ENCODE data around the gene RPS27A. TPM values are rescaled to one million over a fixed set of nuclear protein-coding genes. Genes with fewer than 3 reads are reported as not detected.
A peak's percentile ranks its signal among the peaks of the same experiment; 100 is the strongest.
"Not testable (repeated sequence)": the region's sequence is repeated elsewhere in the genome, so short reads cannot be mapped to it uniquely, and the experiment has no call there.

Gene RPS27A
- total RNA-seq, 2 donors from 2014 or later: 1,123 to 1,275 TPM

DNA sequence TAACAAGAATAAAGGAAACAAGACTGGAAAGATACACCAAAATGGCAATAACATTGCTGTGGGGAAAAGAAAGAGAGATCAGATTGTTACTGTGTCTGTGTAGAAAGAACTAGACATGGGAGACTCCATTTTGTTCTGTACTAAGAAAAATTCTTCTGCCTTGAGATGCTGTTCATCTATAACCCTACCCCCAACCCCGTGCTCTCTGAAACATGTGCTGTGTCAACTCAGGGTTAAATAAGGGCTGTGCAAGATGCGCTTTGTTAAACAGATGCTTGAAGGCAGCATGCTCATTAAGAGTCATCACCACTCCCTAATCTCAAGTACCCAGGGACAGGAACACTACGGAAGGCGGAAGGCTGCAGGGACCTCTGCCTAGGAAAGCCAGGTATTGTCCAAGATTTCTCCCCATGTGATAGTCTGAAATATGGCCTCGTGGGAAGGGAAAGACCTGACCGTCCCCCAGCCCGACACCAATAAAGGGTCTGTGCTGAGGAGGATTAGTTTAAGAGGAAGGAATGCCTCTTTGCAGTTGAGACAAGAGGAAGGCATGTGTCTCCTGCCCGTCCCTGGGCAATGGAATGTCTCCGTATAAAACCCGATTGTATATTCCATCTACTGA, 46.8 kb downstream of the RPS27A start:
- DNase-seq (ENCODE audit: low spot score in 2 of 2); H3K27ac Mint-ChIP-seq; ATAC-seq; H3K9me3 Mint-ChIP-seq: not testable (repeated sequence)
- peaks cover 0 to 10% of the 10 kb centered on the region in 2 donors for H3K36me3 Mint-ChIP-seq

DNA sequence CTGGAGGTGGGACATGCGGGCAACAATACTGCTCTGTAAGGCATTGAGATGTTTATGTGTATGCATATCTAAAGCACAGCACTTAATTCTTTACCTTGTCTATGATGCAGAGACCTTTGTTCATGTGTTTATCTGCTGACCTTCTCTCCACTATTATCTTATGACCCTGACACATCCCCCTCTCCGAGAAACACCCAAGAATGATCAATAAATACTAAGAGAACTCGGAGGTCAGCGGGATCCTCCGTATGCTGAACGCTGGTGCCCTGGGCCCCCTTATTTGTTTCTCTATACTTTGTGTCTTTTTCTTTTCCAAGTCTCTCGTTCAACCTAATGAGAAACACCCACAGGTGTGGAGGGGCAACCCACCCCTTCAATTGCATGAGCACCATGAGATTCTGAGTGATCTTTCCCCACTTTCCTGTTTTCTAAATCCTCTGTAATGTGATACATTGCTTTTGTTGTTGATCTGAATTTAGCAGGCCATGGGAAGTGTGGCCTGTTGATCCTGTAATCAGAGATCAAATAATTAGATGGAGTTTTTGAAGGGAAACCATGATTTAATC, 47.5 kb downstream of the RPS27A start:
- peaks cover 0 to 10% of the 10 kb centered on the region in 2 donors for H3K36me3 Mint-ChIP-seq
- not testable (repeated sequence) for ATAC-seq; DNase-seq (ENCODE audit: low spot score in 2 of 2); H3K27ac Mint-ChIP-seq; H3K9me3 Mint-ChIP-seq

- ATAC-seq; DNase-seq (ENCODE audit: low spot score in 2 of 2); H3K9me3 Mint-ChIP-seq: not testable (repeated sequence)
- Mint-ChIP-seq H3K36me3 (peaks cover 0 to 10% of the 10 kb centered on the region in 2 donors), H3K27ac (peak overlapping the region in 1 of 2 donors; percentile 91)
Observed at GRCh38 chr2:55280851-55281546, 48.5 kb downstream of the RPS27A start.

GRCh38 chr2:55282110-55282917, 49.8 kb downstream of the RPS27A start:
- DNase-seq (ENCODE audit: low spot score in 2 of 2) (peak; percentile 86 to 87), ATAC-seq (peak; percentile 99 to 100)
- H3K9me3 Mint-ChIP-seq: no peaks in the 10 kb centered on the region
- peaks cover 0 to 10% of the 10 kb centered on the region in 2 donors for H3K36me3 Mint-ChIP-seq
- H3K27ac Mint-ChIP-seq: peak overlapping the region; percentile 91 to 92

GRCh38 chr2:55283083-55283482, 50.6 kb downstream of the RPS27A start:
- H3K27ac Mint-ChIP-seq: peak overlapping the region in 1 of 2 donors; percentile 91
- peaks cover 0 to 10% of the 10 kb centered on the region in 2 donors for H3K36me3 Mint-ChIP-seq
- ATAC-seq: no peak
- no peak for DNase-seq (ENCODE audit: low spot score in 2 of 2)
- no peaks in the 10 kb centered on the region for H3K9me3 Mint-ChIP-seq

Other genes starting within 250 kb of the RPS27A start
- gene RTN4, start 182.2 kb upstream of the RPS27A start, total RNA-seq: 10 to 100 TPM; 86.5 to 88.5 TPM
- gene CLHC1, start 395 bp upstream of the RPS27A start, total RNA-seq: 10 to 100 TPM in 1 of 2 donors, 1 to 10 TPM in 1; 2.7 to 10.3 TPM
- 10 to 100 TPM; 35.5 to 38.8 TPM for gene MTIF2, start 36.5 kb downstream of the RPS27A start, total RNA-seq
- gene CCDC88A, start 187.2 kb downstream of the RPS27A start, total RNA-seq: 10 to 100 TPM; 13.6 to 18.9 TPM

Data from activated naive CD4-positive, alpha-beta T cell treated with anti-CD3 and anti-CD28 coated beads, Interleukin-2, amount 50 U/mL, for 72 hours (primary cell).